GM20431 (cell line): Measurements from ENCODE around the gene TMEFF2.

Experiments used
- in situ Hi-C: fragments of 300-500 bp; cut with MseI, MboI; formaldehyde crosslinking; loops from one replicate; pipeline ENCODE4 v1.15.0; 2020; ENCODE audit warnings: low sequenced_read_pairs; ENCODE audit not compliant: unreplicated experiment

Gene TMEFF2

GRCh38 chr2:192073878-192074277 is 120.9 kb downstream of the TMEFF2 start:
- in situ Hi-C loops = no loop called here

GRCh38 chr2:192072778-192073177 is 122.0 kb downstream of the TMEFF2 start:
- in situ Hi-C loops = no loop called here

DNA sequence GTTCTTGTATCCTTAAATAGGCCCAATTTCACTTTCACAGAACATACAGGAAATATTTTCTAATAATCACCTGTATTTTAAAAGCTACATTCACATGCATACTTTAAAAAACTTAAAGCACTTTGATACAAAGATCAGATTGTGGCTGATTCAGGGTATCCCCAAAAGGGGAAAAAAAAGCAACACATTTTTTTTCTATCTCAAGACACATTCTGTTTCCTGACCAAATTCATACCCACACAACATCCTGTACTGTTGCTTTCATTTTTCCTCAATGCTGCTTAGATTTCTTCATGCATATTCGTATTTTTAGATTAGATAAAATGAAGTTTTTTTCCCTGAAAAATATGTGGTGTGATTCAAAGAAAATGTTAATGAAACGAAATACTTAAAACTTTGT is 122.5 kb downstream of the TMEFF2 start:
- in situ Hi-C loops = no loop called here

GRCh38 chr2:192070099-192070498 is 124.6 kb downstream of the TMEFF2 start:
- in situ Hi-C loops = no loop called here

- in situ Hi-C loops = no loop called here
Observed at GRCh38 chr2:192069417-192069816, 125.3 kb downstream of the TMEFF2 start.

GRCh38 chr2:192068966-192069365 is 125.8 kb downstream of the TMEFF2 start:
- in situ Hi-C loops = no loop called here

DNA sequence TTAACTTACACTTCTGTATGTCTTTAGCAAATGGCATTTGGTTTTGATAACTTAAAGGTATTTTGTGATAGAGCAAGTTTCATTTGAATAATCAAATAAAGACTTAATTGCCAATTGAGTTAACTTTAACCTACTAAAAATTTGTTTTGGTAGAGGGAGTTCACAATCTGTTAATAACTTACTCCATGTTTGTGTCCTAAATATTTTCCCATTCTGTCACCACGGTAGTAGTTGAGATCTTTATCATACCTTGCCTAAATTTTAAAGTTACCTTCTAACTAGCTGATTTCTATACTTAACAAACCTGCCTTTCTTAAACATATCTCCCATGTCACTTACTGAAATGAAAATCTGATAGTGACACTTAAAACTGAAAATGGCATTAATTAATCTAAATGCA is 127.1 kb downstream of the TMEFF2 start:
- in situ Hi-C loops = no loop called here

DNA sequence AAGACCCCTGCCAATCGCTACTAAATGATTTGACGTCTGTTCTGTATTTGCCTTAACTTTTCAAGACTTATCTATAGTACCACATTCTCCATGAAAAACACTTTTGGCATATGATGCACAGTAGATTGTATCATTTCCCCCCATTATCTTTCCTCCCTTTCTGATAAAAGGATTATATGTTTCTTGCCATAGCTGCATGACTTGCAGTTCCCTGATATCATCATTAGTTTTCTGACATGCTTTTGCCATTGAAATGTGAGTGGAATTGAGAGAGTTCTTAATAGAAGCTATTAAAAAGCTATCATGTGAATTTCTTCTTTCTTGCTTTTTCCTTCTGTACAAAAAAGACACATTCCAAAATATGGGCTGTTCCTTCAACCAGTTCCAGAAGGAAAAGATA is 130.3 kb downstream of the TMEFF2 start:
- in situ Hi-C loops = no loop called here

- in situ Hi-C loops = no loop called here
Observed at GRCh38 chr2:192060161-192060560, 134.6 kb downstream of the TMEFF2 start.

- in situ Hi-C loops = no loop called here
Observed at GRCh38 chr2:192059266-192059665, 135.5 kb downstream of the TMEFF2 start.

- in situ Hi-C loops = no loop called here
Observed at GRCh38 chr2:192053921-192054320, 140.8 kb downstream of the TMEFF2 start.

DNA sequence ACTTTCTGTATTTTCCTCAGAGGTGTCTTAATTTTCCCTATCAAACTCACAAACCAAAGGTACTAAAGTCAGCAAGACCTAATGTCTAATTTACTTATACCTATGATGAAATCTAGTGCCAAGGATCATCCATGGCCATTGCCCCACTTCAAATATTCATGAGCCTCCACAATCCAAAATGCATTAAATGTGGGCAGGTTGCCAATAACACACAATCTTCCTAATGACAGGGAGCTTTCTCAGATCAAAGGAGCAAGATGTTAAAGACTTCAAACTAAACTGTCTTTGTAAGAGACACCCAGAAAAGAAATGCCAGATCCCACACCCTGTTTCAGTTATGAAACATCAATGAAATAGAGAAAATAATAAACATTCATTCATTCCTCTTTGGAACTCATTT is 143.2 kb downstream of the TMEFF2 start:
- in situ Hi-C loops = no loop called here

DNA sequence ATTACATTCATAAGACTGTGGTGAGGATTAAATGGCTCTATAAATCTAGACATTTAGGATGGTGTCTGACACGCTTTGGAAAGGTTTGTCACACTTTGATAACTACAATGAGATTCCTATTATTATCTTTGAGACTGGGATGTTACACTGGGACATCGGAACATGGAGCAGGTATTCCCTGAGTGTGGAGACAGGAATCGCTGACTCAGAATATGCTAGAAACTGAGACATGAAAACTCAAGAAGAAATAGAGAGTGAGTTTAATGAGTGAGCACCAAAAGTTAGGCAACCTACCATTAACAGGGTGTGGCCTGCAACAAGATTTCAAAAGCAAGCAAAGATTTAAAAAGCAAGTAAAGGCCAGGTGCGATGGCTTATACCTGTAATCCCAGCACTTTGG is 145.4 kb downstream of the TMEFF2 start:
- in situ Hi-C loops = no loop called here

GRCh38 chr2:192047315-192048107 is 147.2 kb downstream of the TMEFF2 start:
- in situ Hi-C loops = no loop called here

- in situ Hi-C loops = no loop called here
Observed at GRCh38 chr2:192044496-192044895, 150.2 kb downstream of the TMEFF2 start.

GRCh38 chr2:192043216-192043870 is 151.4 kb downstream of the TMEFF2 start:
- in situ Hi-C loops = no loop called here

- in situ Hi-C loops = no loop called here
Observed at GRCh38 chr2:192042126-192042525, 152.6 kb downstream of the TMEFF2 start.

DNA sequence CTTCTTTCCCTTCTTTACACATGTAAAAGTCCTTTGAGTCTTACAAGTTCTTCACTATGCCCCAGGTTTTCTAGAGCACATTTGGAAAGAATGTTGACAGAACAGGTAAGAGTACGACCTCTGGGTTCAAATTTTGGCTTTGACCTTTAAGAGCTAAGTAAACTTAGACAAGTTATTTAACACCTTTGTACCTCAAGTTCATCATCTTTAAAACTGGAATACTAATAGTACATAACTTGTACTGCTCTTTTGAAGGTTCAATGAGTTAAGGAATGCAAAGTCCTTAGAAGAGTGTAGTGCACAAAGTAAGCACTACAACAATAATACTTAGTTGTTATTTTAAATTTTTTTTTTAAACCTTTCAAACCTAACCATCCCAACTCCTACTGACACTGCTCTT is 156.6 kb downstream of the TMEFF2 start:
- in situ Hi-C loops = no loop called here

- in situ Hi-C loops = no loop called here
Observed at GRCh38 chr2:192035731-192036442, 158.8 kb downstream of the TMEFF2 start.

DNA sequence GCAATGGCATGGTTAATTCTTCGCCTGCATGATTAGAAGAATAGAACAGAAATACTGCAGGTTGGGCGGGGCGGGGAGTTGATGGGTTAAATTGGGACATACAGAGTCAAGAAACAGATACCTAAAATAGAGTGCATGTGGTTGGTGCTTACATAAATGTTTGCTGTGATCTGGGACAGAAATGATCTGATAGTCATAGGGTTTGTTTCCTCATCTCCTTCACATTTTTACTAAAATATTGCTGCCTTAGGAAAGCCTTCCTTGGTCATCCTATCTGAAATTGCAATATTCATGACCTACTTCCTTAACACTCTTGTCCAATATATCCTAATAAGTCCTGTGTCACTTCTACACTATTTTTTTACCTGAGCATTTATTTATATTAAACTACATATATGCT is 163.9 kb downstream of the TMEFF2 start:
- in situ Hi-C loops = no loop called here

DNA sequence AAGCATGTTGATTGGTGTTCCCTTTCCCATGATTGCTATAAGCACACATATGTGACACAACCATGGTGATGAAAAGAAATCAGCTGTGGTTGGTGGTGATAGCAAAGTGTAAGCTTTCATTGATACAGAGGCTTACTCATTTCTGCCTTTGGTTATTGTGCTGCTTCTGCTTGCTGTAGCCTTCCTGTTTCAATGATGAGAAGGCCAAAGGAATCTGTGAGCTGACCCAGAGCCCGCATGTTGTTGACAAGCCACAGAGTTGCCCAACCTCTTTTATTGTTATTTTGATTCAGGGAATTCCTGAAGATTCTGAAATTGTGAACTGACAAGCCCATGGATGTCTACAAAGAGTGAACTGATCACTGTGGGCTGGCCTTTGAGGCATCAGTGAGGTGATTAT is 164.4 kb downstream of the TMEFF2 start:
- in situ Hi-C loops = no loop called here
